ES-I3 (cell line): Measurements from ENCODE around the gene TAS2R43.
"Not testable (repeated sequence)": the region's sequence is repeated elsewhere in the genome, so short reads cannot be mapped to it uniquely, and the experiment has no call there.

ENCODE experiments used
- H3K36me3 ChIP-seq: 2 replicates; pipeline ENCODE4 v1.6.1; 2013; ENCODE audit warnings: mild to moderate bottlenecking, low read length, control low read depth, moderate library complexity; ENCODE audit not compliant: insufficient read depth
- H3K4me1 ChIP-seq: 2 replicates; pipeline ENCODE4 v1.6.1; 2013; ENCODE audit warnings: mild to moderate bottlenecking, control low read depth, low read length; ENCODE audit not compliant: insufficient read depth
- H3K9ac ChIP-seq: 2 replicates; pipeline ENCODE4 v1.6.1; 2013; ENCODE audit warnings: low read depth, mild to moderate bottlenecking, low read length, moderate library complexity
- H3K9me3 ChIP-seq: 2 replicates; pipeline ENCODE4 v1.6.1; 2013; ENCODE audit warnings: mild to moderate bottlenecking, low read length, moderate library complexity; ENCODE audit not compliant: control insufficient read depth, insufficient read depth

Gene TAS2R43, protein sequence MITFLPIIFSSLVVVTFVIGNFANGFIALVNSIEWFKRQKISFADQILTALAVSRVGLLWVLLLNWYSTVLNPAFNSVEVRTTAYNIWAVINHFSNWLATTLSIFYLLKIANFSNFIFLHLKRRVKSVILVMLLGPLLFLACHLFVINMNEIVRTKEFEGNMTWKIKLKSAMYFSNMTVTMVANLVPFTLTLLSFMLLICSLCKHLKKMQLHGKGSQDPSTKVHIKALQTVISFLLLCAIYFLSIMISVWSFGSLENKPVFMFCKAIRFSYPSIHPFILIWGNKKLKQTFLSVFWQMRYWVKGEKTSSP

GRCh38 chr12:11092128-11092527, at the start of gene TAS2R43:
TSS of gene TAS2R43 (minus strand) at chr12:11092313. CDS start at chr12:11092229, 84 bp downstream.
- no peaks in the 10 kb centered on the region for H3K4me1 ChIP-seq
- H3K9ac ChIP-seq, result no peak within 1 kb of the TSS
- H3K9me3 ChIP-seq, result no peaks in the 10 kb centered on the region
- H3K36me3 ChIP-seq, result no peaks in the 10 kb centered on the region

- Histone ChIP-seq H3K9me3 (no peaks in the 10 kb centered on the region), H3K9ac (no peak overlapping the region), H3K36me3 (no peaks in the 10 kb centered on the region), H3K4me1 (no peaks in the 10 kb centered on the region)
Measured at GRCh38 chr12:11136075-11136474, 44.0 kb upstream of the TAS2R43 start.

GRCh38 chr12:11134305-11134704, 42.2 kb upstream of the TAS2R43 start, which contains the start of gene TAS2R30:
TSS of gene TAS2R30 (minus strand) at chr12:11134644. CDS start at chr12:11134244, 400 bp downstream.
- Histone ChIP-seq H3K9ac (no peak within 1 kb of the TSS), H3K4me1 (no peaks in the 10 kb centered on the region), H3K36me3 (no peaks in the 10 kb centered on the region), H3K9me3 (no peaks in the 10 kb centered on the region)

- Histone ChIP-seq H3K9ac (no peak overlapping the region), H3K4me1 (no peaks in the 10 kb centered on the region), H3K36me3 (no peaks in the 10 kb centered on the region), H3K9me3 (no peaks in the 10 kb centered on the region)
Measured at GRCh38 chr12:11133816-11134215, 41.7 kb upstream of the TAS2R43 start.

- Histone ChIP-seq H3K9ac (no peak overlapping the region), H3K9me3 (no peaks in the 10 kb centered on the region), H3K4me1 (no peaks in the 10 kb centered on the region), H3K36me3 (no peaks in the 10 kb centered on the region)
Measured at GRCh38 chr12:11133162-11133561, 41.0 kb upstream of the TAS2R43 start.

DNA sequence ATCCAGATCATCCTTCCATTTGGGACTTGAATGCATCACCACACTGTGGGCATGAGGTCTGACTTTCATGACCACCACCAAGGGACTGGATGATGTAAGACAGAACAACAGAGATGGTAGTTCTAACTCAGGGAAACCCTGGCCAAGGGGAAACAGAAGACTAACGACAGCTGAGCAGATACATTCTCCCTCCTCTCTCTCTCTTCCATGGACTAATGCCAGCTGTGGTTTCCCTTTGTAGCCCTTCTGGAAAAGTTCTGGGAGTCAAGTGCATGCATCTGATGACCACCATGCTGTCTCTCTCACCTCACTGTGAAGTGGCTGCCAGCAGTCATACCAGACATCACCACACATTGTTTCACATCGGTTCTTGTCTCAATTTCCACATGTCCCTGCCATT, 38.9 kb upstream of the TAS2R43 start:
- Histone ChIP-seq H3K9ac (no peak overlapping the region), H3K4me1 (no peaks in the 10 kb centered on the region), H3K9me3 (no peaks in the 10 kb centered on the region), H3K36me3 (no peaks in the 10 kb centered on the region)

- H3K4me1 ChIP-seq, result no peaks in the 10 kb centered on the region
- H3K36me3 ChIP-seq, result no peaks in the 10 kb centered on the region
- no peaks in the 10 kb centered on the region for H3K9me3 ChIP-seq
- no peak overlapping the region for H3K9ac ChIP-seq
Measured at GRCh38 chr12:11130382-11130781, 38.3 kb upstream of the TAS2R43 start.

DNA sequence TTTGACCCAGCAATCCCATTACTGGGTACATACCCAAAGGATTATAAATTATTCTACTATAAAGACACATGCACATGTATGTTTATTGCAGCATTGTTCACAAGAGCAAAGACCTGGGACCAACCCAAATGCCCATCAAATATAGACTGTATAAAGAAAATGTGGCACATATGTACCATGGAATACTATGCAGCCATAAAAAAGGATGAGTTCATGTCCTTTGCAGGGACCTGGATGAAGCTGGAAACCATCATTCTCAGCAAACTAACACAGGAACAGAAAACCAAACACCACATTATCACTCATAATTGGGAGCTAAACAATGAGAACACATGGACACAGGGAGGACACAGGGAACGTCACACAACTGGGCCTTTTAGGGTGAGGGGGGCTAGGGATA, 22.0 kb upstream of the TAS2R43 start:
- H3K4me1 ChIP-seq, H3K9ac ChIP-seq, H3K36me3 ChIP-seq, H3K9me3 ChIP-seq: not testable (repeated sequence)

DNA sequence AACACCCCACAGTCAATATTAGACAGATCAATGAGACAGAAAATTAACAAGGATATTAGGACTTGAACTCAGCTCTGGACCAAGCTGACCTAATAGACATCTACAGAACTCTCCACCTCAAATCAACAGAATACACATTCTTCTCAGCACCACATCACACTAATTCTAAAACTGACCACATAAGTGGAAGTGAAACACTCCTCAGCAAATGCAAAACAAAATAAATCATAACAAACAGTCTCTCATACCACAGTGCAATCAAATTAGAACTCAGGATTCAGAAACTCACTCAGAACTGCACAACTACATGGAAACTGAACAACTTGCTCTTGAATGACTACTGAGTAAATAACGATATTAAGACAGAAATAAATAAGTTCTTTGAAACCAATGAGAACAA, 19.1 kb upstream of the TAS2R43 start:
- not testable (repeated sequence) for H3K4me1 ChIP-seq, H3K9ac ChIP-seq, H3K36me3 ChIP-seq, H3K9me3 ChIP-seq

- H3K9me3 ChIP-seq, result peaks cover 5% of the 10 kb centered on the region; the same call in 1 of the 2 replicates
- no peaks in the 10 kb centered on the region for H3K36me3 ChIP-seq
- no peaks in the 10 kb centered on the region for H3K4me1 ChIP-seq
- H3K9ac ChIP-seq, result no peak overlapping the region
Measured at GRCh38 chr12:11108862-11109261, 16.7 kb upstream of the TAS2R43 start.

DNA sequence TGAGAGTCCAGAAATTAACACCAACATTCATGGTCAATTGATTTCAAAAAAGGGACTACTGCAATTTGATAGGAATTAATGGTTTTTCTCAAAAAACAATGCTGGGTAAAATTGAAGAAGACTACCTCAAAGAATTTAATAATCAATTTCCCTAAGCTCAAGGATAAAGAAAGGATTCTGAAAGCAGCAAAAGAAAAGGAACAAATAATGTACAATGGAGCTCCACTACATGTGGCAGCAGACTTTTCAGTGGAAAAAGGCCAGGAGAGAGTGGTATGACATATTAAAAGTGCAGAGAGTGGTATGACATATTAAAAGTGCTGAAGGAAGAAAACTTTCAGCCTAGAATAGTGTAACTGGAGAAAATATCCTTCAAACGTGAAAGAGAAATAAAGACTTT, 15.6 kb upstream of the TAS2R43 start:
- peaks cover 8% of the 10 kb centered on the region; the same call in 1 of the 2 replicates for H3K9me3 ChIP-seq

DNA sequence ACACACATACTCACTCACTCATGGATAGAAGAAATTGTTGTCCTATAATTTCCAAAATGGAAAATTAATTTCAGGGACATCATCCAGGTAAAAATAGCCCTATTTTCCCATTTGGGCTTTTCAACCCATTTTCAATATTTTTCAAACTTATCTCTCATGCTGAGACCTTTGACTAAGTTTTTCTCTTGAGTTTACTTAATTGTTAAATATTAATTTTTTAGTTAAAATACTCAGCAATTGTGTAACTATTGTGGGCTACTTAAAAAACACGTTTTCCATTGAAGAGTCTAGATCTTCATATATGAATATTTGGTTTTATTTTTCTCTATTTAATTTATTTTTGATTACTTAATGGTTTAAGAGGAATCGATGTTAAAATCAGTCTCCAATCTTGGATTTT, 14.2 kb upstream of the TAS2R43 start:
- Histone ChIP-seq H3K9me3 (peaks cover 8% of the 10 kb centered on the region; the same call in 1 of the 2 replicates), H3K4me1 (no peaks in the 10 kb centered on the region), H3K36me3 (no peaks in the 10 kb centered on the region), H3K9ac (no peak overlapping the region)

More for the DNA sequence above, 15.6 kb upstream of the TAS2R43 start:
- no peaks in the 10 kb centered on the region for H3K36me3 ChIP-seq
- H3K4me1 ChIP-seq, result no peaks in the 10 kb centered on the region
- no peak overlapping the region for H3K9ac ChIP-seq

DNA sequence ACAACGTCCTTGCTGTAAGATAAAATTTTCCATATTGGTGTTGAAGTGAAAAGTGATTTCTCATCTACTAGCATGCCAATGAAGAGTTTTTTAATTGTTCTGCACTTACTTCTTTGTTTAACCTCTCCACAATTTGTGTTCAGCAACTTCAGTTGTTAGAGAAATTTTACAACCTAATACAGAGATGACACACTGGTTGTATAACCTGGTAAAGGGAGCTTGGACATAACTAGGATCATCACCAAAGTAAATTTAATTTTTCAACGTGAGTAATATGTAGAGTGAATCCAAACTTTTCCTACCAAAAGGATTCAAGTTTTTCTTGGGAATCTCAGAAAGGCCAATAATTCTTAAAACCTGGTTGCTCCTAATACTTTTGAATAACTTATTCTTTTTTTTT, 13.4 kb upstream of the TAS2R43 start:
- H3K36me3 ChIP-seq, result no peaks in the 10 kb centered on the region
- no peak overlapping the region for H3K9ac ChIP-seq
- H3K4me1 ChIP-seq, result no peaks in the 10 kb centered on the region
- H3K9me3 ChIP-seq, result peaks cover 4% of the 10 kb centered on the region; the same call in 1 of the 2 replicates

GRCh38 chr12:11094910-11095309, 2.8 kb upstream of the TAS2R43 start:
- H3K36me3 ChIP-seq, result not testable (repeated sequence)

GRCh38 chr12:11089246-11089645, 2.9 kb downstream of the TAS2R43 start:
- no peaks in the 10 kb centered on the region for H3K9me3 ChIP-seq
- H3K9ac ChIP-seq, result no peak overlapping the region
- no peaks in the 10 kb centered on the region for H3K36me3 ChIP-seq
- H3K4me1 ChIP-seq, result no peaks in the 10 kb centered on the region

More at GRCh38 chr12:11094910-11095309, 2.8 kb upstream of the TAS2R43 start:
- not testable (repeated sequence) for H3K4me1 ChIP-seq, H3K9ac ChIP-seq, H3K9me3 ChIP-seq
